GM06990 (cell line): Measurements from ENCODE around the gene TEAD1.

Experiments
- DNase-seq: peaks from one replicate; pipeline ENCODE4 v3.0.0-alpha.2; 2011; ENCODE audit not compliant: insufficient read length; ENCODE audit errors: extremely low read depth
- H3K27me3 ChIP-seq: replicated peaks from 2 replicates; pipeline ENCODE4 v1.6.0; 2011; ENCODE audit warnings: low read length; ENCODE audit not compliant: control insufficient read depth, insufficient read depth
- H3K36me3 ChIP-seq: 2 replicates; pipeline ENCODE4 v1.5.1; 2011; ENCODE audit warnings: low read length; ENCODE audit not compliant: control insufficient read depth, insufficient read depth
- H3K4me3 ChIP-seq: replicated peaks from 2 replicates; pipeline ENCODE4 v1.5.1; 2011; ENCODE audit warnings: low read depth, mild to moderate bottlenecking, control low read depth, low read length
- CTCF ChIP-seq: IDR thresholded peaks from 2 replicates; pipeline ENCODE4 v1.5.1; 2011; ENCODE audit warnings: low read length, control low read depth, mild to moderate bottlenecking, inconsistent platforms; ENCODE audit not compliant: insufficient read depth, poor library complexity, severe bottlenecking

Gene TEAD1

GRCh38 chr11:12772324-12772723 is 98.1 kb downstream of the TEAD1 start:
- H3K4me3 ChIP-seq, result no peak overlapping the region
- H3K27me3 ChIP-seq, result no peaks in the 10 kb centered on the region
- no peaks in the 10 kb centered on the region for H3K36me3 ChIP-seq
- no peak for TF ChIP-seq CTCF
- DNase-seq, result no peak

- Histone ChIP-seq H3K27me3 (no peaks in the 10 kb centered on the region), H3K4me3 (no peak overlapping the region), H3K36me3 (no peaks in the 10 kb centered on the region)
- no peak for DNase-seq
- TF ChIP-seq CTCF, result no peak
Observed at GRCh38 chr11:12773591-12773990, 99.4 kb downstream of the TEAD1 start.

GRCh38 chr11:12775955-12776354 is 101.7 kb downstream of the TEAD1 start:
- no peak for TF ChIP-seq CTCF
- Histone ChIP-seq H3K36me3 (no peaks in the 10 kb centered on the region), H3K4me3 (no peak overlapping the region), H3K27me3 (no peaks in the 10 kb centered on the region)
- DNase-seq, result no peak

- Histone ChIP-seq H3K27me3 (no peaks in the 10 kb centered on the region), H3K4me3 (no peak overlapping the region), H3K36me3 (no peaks in the 10 kb centered on the region)
- DNase-seq, result no peak
- TF ChIP-seq CTCF, result no peak
Observed at GRCh38 chr11:12777208-12777874, 103.1 kb downstream of the TEAD1 start.

- no peaks in the 10 kb centered on the region for H3K36me3 ChIP-seq
- TF ChIP-seq CTCF, result no peak
- H3K27me3 ChIP-seq, result no peaks in the 10 kb centered on the region
- DNase-seq, result no peak
- H3K4me3 ChIP-seq, result no peak overlapping the region
Observed at GRCh38 chr11:12778240-12778905, 104.2 kb downstream of the TEAD1 start.
